ENCODE data around the gene SMG6.
A peak's percentile ranks its signal among the peaks of the same experiment; 100 is the strongest.

The SMG6 gene

GRCh38 chr17:2235265-2235664 is 68.3 kb downstream of the SMG6 start:
- Histone ChIP-seq H3K27ac (ENCODE audit: extremely low read depth, low read depth, low read length) (no peak overlapping the region), H3K36me3 (ENCODE audit: control insufficient read depth in 2 of 2, insufficient read depth in 1 of 2, low read length in 2 of 2) (peaks cover 10 to 55% of the 10 kb centered on the region in 2 experiments), H3K9me3 (ENCODE audit: control insufficient read depth, insufficient read depth, low read depth, low read length) (no peaks in the 10 kb centered on the region), H3K4me3 (ENCODE audit: low read depth, low read length) (no peak overlapping the region), H3K4me1 (ENCODE audit: control insufficient read depth, insufficient read depth, low read length) (no peaks in the 10 kb centered on the region)
- POLR2A ChIA-PET = no interaction called here
- CTCF ChIA-PET = interaction anchor here (1.6 to 2.0 kb wide), 2 partner anchors 10 to 182 kb away, joined by 4 to 7 read pairs; no protein-coding TSS in a partner anchor
- TF ChIP-seq ZNF280D (tag by site-specific recombination; IDR thresholded peaks at IDR 0.05) (no peak), ZNF768 (tag by site-specific recombination; IDR thresholded peaks at IDR 0.05) (no peak), GLI4 (tag by site-specific recombination; IDR thresholded peaks at IDR 0.05) (no peak), GLIS1 (tag by site-specific recombination; IDR thresholded peaks at IDR 0.05) (no peak), SALL2 (tag by site-specific recombination; IDR thresholded peaks at IDR 0.05; ENCODE audit: borderline replicate concordance) (no peak), ZFP69B (tag by site-specific recombination; IDR thresholded peaks at IDR 0.05) (no peak)
- TF ChIP-seq, protein P1, sequence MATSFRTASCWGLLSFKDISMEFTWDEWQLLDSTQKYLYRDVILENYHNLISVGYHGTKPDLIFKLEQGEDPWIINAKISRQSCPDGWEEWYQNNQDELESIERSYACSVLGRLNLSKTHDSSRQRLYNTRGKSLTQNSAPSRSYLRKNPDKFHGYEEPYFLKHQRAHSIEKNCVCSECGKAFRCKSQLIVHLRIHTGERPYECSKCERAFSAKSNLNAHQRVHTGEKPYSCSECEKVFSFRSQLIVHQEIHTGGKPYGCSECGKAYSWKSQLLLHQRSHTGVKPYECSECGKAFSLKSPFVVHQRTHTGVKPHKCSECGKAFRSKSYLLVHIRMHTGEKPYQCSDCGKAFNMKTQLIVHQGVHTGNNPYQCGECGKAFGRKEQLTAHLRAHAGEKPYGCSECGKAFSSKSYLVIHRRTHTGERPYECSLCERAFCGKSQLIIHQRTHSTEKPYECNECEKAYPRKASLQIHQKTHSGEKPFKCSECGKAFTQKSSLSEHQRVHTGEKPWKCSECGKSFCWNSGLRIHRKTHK (tag by site-specific recombination; IDR thresholded peaks at IDR 0.05) = no peak

DNA sequence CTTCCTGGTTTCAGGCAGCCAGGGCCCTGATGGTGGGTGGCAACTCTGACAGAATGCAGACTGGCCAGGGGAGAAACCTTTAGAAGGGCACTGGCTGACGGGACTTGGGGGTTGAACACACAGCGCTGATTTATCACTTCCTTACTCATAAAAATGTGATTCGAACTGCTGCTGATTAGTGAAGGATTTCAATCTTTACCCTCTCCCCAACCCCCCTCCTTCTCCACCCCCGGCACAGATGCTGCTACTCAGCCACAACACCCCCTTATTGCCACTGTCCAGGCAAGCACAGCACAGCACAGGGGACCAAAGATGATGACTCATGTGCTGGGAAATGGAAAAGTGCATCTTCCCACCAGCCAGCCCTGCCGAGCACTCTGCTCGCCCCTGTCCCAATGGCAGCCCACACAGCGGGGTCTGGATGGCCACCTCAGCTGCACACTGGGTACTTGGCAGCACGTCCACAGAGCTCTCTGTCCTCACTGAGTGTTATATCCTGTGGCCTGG is 70.1 kb downstream of the SMG6 start:
- H3K4me1 ChIP-seq (ENCODE audit: control insufficient read depth, insufficient read depth, low read length) = no peaks in the 10 kb centered on the region
- no peaks in the 10 kb centered on the region for H3K9me3 ChIP-seq (ENCODE audit: control insufficient read depth, insufficient read depth, low read depth, low read length)
- H3K4me3 ChIP-seq (ENCODE audit: low read depth, low read length) = no peak overlapping the region
- peaks cover 4 to 53% of the 10 kb centered on the region in 2 experiments; a peak in 2 of 3 replicates for H3K36me3 ChIP-seq (ENCODE audit: control insufficient read depth in 2 of 2, insufficient read depth in 1 of 2, low read length in 2 of 2)
- H3K27ac ChIP-seq (ENCODE audit: extremely low read depth, low read depth, low read length) = no peak overlapping the region
- ChIA-PET POLR2A (no interaction called here), CTCF (interaction anchor here (1.2 to 3.7 kb wide), 5 partner anchors 11 to 325 kb away, joined by 3 to 19 read pairs (median 4); partner anchors contain the start of gene HIC1)
- TF ChIP-seq ZNF140 (tag by site-specific recombination; IDR thresholded peaks at IDR 0.05) (no peak), ZNF10 (tag by site-specific recombination; IDR thresholded peaks at IDR 0.05) (no peak), EGR2 (tag by site-specific recombination; IDR thresholded peaks at IDR 0.05; ENCODE audit: low read depth) (peak; percentile 92), ZNF23 (tag by site-specific recombination; IDR thresholded peaks at IDR 0.05; ENCODE audit: borderline replicate concordance) (no peak), ZNF776 (tag by site-specific recombination; IDR thresholded peaks at IDR 0.05; ENCODE audit: borderline replicate concordance) (no peak), TRIM28 (IDR thresholded peaks at IDR 0.05; ENCODE audit: borderline replicate concordance, low read length) (no peak), ZNF223 (tag by site-specific recombination; IDR thresholded peaks at IDR 0.05) (no peak), ZNF311 (tag by site-specific recombination; IDR thresholded peaks at IDR 0.05; ENCODE audit: borderline replicate concordance) (no peak), ZNF473 (tag by site-specific recombination; IDR thresholded peaks at IDR 0.05) (no peak), ZNF561 (tag by site-specific recombination; IDR thresholded peaks at IDR 0.05; ENCODE audit: borderline replicate concordance) (no peak), ZNF292 (tag by site-specific recombination; IDR thresholded peaks at IDR 0.05; ENCODE audit: borderline replicate concordance, low read depth) (no peak), ZFHX2 (tag by site-specific recombination; conservative IDR thresholded peaks at IDR 0.05) (peak; percentile 91), ZNF660 (tag by site-specific recombination; IDR thresholded peaks at IDR 0.05) (no peak), ZNF211 (tag by site-specific recombination; IDR thresholded peaks at IDR 0.05; ENCODE audit: low read depth) (no peak), ZNF600 (tag by site-specific recombination; IDR thresholded peaks at IDR 0.05) (0 out of 2 replicates have a peak, but pooled peaks have one; percentile 18), SETDB1 (IDR thresholded peaks at IDR 0.05; ENCODE audit: insufficient read length, low read length) (no peak), KLF9 (tag by site-specific recombination; IDR thresholded peaks at IDR 0.05; ENCODE audit: low read depth) (no peak)
- TF ChIP-seq, protein P2, sequence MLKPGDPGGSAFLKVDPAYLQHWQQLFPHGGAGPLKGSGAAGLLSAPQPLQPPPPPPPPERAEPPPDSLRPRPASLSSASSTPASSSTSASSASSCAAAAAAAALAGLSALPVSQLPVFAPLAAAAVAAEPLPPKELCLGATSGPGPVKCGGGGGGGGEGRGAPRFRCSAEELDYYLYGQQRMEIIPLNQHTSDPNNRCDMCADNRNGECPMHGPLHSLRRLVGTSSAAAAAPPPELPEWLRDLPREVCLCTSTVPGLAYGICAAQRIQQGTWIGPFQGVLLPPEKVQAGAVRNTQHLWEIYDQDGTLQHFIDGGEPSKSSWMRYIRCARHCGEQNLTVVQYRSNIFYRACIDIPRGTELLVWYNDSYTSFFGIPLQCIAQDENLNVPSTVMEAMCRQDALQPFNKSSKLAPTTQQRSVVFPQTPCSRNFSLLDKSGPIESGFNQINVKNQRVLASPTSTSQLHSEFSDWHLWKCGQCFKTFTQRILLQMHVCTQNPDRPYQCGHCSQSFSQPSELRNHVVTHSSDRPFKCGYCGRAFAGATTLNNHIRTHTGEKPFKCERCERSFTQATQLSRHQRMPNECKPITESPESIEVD (tag by site-specific recombination; IDR thresholded peaks at IDR 0.05) = no peak
- TF ChIP-seq, protein P3, sequence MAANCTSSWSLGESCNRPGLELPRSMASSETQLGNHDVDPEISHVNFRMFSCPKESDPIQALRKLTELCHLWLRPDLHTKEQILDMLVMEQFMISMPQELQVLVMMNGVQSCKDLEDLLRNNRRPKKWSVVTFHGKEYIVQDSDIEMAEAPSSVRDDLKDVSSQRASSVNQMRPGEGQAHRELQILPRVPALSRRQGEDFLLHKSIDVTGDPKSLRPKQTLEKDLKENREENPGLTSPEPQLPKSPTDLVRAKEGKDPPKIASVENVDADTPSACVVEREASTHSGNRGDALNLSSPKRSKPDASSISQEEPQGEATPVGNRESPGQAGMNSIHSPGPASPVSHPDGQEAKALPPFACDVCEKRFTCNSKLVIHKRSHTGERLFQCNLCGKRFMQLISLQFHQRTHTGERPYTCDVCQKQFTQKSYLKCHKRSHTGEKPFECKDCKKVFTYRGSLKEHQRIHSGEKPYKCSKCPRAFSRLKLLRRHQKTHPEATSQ (tag by site-specific recombination; IDR thresholded peaks at IDR 0.05) = no peak
- TF ChIP-seq, protein P4, sequence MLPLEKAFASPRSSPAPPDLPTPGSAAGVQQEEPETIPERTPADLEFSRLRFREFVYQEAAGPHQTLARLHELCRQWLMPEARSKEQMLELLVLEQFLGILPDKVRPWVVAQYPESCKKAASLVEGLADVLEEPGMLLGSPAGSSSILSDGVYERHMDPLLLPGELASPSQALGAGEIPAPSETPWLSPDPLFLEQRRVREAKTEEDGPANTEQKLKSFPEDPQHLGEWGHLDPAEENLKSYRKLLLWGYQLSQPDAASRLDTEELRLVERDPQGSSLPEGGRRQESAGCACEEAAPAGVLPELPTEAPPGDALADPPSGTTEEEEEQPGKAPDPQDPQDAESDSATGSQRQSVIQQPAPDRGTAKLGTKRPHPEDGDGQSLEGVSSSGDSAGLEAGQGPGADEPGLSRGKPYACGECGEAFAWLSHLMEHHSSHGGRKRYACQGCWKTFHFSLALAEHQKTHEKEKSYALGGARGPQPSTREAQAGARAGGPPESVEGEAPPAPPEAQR (tag by site-specific recombination; IDR thresholded peaks at IDR 0.05) = no peak
